GM12878 (cell line): ENCODE data around the gene ANXA3. TPM values are rescaled to one million over a fixed set of nuclear protein-coding genes. Genes with fewer than 3 reads are reported as not detected.

ENCODE experiments used
- ATAC-seq: fragments of 200-7000 bp; cut with Tn5 transposase; 3 replicates; pipeline ENCODE4 v1.9.1; 2020; ENCODE audit warnings: mild to moderate bottlenecking, moderate library complexity
- BruUV-seq: library from RNA; stranded (reverse); fragments of 400-500 nt; replicated peaks from 2 replicates; lab custom pipeline; 2021; lab: Mats Ljungman, UMichigan
- CTCF ChIA-PET: fragments of 300-600 bp; sonication (Branson Sonifier 250); formaldehyde crosslinking; extraction: SDS; loops from one replicate; lab custom pipeline; 2021; ENCODE audit warnings: inconsistent platforms; lab: Yijun Ruan, JAX
- POLR2A ChIA-PET: fragments of 350-600 bp; formaldehyde crosslinking; extraction: SDS; loops from one replicate; lab custom pipeline; 2021; ENCODE audit warnings: inconsistent platforms; lab: Charles Lee
- RAD21 ChIA-PET: fragments of 300-600 bp; sonication (Branson Sonifier 250); formaldehyde crosslinking; loops from one replicate; lab custom pipeline; 2023; ENCODE audit warnings: antibody characterized with exemption; ENCODE audit not compliant: unreplicated experiment; lab: Charles Lee
- SMC1A ChIA-PET: fragments of 300-600 bp; sonication (Branson Sonifier 250); formaldehyde crosslinking; loops from one replicate; lab custom pipeline; 2023; ENCODE audit not compliant: unreplicated experiment, uncharacterized antibody; lab: Charles Lee
- DNase-seq: peaks from one replicate; pipeline ENCODE4 v3.0.0-alpha.2; 2011; ENCODE audit warnings: low read depth, low spot score
- FAIRE-seq: peaks from 3 replicates; lab custom pipeline; 2011; peaks lifted over from hg19 to GRCh38; lab: Jason Lieb, UNC
- H2AFZ ChIP-seq: 2 replicates; pipeline ENCODE4 v1.6.0; 2011; ENCODE audit warnings: low read depth, low read length, control low read depth; ENCODE audit not compliant: control insufficient read depth
- H3K27ac ChIP-seq: 2 replicates; pipeline ENCODE4 v1.5.1; 2011; ENCODE audit warnings: control low read depth; ENCODE audit not compliant: control insufficient read depth, insufficient read depth
- H3K27me3 ChIP-seq, 2 experiments: replicated peaks in 1 of 2; 2 replicates each; pipeline versions ENCODE4 v1.6.0 to v1.6.1; 2011; ENCODE audit warnings: low read length in 1 of 2; ENCODE audit not compliant: control insufficient read depth in 2 of 2, insufficient read depth in 2 of 2
- H3K36me3 ChIP-seq, 2 experiments: 2 replicates each; pipeline ENCODE4 v1.5.1; 2011; ENCODE audit warnings: low read length in 1 of 2; ENCODE audit not compliant: control insufficient read depth in 2 of 2, insufficient read depth in 2 of 2
- H3K4me1 ChIP-seq: 2 replicates; pipeline ENCODE4 v1.6.1; 2011; ENCODE audit warnings: mild to moderate bottlenecking, low read length, moderate library complexity, mixed read lengths; ENCODE audit not compliant: control insufficient read depth, insufficient read depth
- H3K4me2 ChIP-seq: 2 replicates; pipeline ENCODE4 v1.6.0; 2011; ENCODE audit warnings: control low read depth; ENCODE audit not compliant: control insufficient read depth, insufficient read depth
- H3K4me3 ChIP-seq: fragments of 200-600 bp; sonication (generic); 2 replicates; pipeline ENCODE4 v1.5.1; 2016
- H3K79me2 ChIP-seq: 2 replicates; pipeline ENCODE4 v1.6.0; 2011; ENCODE audit warnings: low read length; ENCODE audit not compliant: control insufficient read depth, insufficient read depth
- H3K9ac ChIP-seq: 2 replicates; pipeline ENCODE4 v1.8.0; 2011; ENCODE audit warnings: low read length, control low read depth, mixed read lengths; ENCODE audit not compliant: control insufficient read depth, insufficient read depth
- H3K9me3 ChIP-seq: replicated peaks from 3 replicates; pipeline ENCODE4 v1.5.1; 2011; ENCODE audit warnings: mild to moderate bottlenecking, low read length; ENCODE audit not compliant: control insufficient read depth, insufficient read depth
- H4K20me1 ChIP-seq: 2 replicates; pipeline ENCODE4 v1.6.0; 2011; ENCODE audit not compliant: control insufficient read depth, insufficient read depth
- BMI1 ChIP-seq: fragments of 450-650 bp; IDR thresholded peaks from 2 replicates; pipeline ENCODE4 v1.6.1; 2016; ENCODE audit warnings: mild to moderate bottlenecking, moderate library complexity, borderline replicate concordance
- BRCA1 ChIP-seq: IDR thresholded peaks from 2 replicates; pipeline ENCODE4 v1.6.1; 2011; ENCODE audit warnings: low read depth, low read length, improper control_type of control experiment
- CREB1 ChIP-seq: IDR thresholded peaks from 2 replicates; pipeline ENCODE4 v1.6.1; 2012; ENCODE audit warnings: low read depth, mild to moderate bottlenecking, inconsistent platforms
- E2F8 ChIP-seq: fragments of 450-650 bp; IDR thresholded peaks from 2 replicates; pipeline ENCODE4 v1.6.1; 2018; ENCODE audit warnings: mild to moderate bottlenecking, low read depth, moderate library complexity; ENCODE audit not compliant: partially characterized antibody
- ESRRA ChIP-seq: IDR thresholded peaks from 2 replicates; pipeline ENCODE4 v1.6.1; 2012; ENCODE audit warnings: mild to moderate bottlenecking, low read length, improper control_type of control experiment
- PAX8 ChIP-seq: fragments of 450-650 bp; IDR thresholded peaks from 2 replicates; pipeline ENCODE4 v1.6.1; 2017; ENCODE audit warnings: mild to moderate bottlenecking, moderate library complexity
- PRDM15 ChIP-seq: fragments of 450-650 bp; formaldehyde crosslinking; IDR thresholded peaks from 2 replicates; pipeline ENCODE4 v1.4.0; 2020; ENCODE audit warnings: mild to moderate bottlenecking, moderate library complexity
- RAD51 ChIP-seq: fragments of 450-650 bp; IDR thresholded peaks from 2 replicates; pipeline ENCODE4 v1.6.1; 2016; ENCODE audit warnings: moderate library complexity, mild to moderate bottlenecking, inconsistent platforms
- RB1 ChIP-seq: fragments of 450-650 bp; formaldehyde crosslinking; IDR thresholded peaks from 2 replicates; pipeline ENCODE4 v1.6.1; 2017; ENCODE audit warnings: mild to moderate bottlenecking, borderline replicate concordance
- SIN3A ChIP-seq: IDR thresholded peaks from 2 replicates; pipeline ENCODE4 v1.6.1; 2012; ENCODE audit warnings: low read depth, low read length, improper control_type of control experiment
- TAF1 ChIP-seq: IDR thresholded peaks from 2 replicates; pipeline ENCODE4 v1.6.1; 2011; ENCODE audit warnings: mild to moderate bottlenecking, low read depth, low read length, borderline replicate concordance
- TARDBP ChIP-seq: IDR thresholded peaks from 2 replicates; pipeline ENCODE4 v1.6.1; 2016; ENCODE audit warnings: borderline replicate concordance
- YBX1 ChIP-seq: fragments of 450-650 bp; IDR thresholded peaks from 2 replicates; pipeline ENCODE4 v1.6.1; 2016; ENCODE audit warnings: antibody characterized with exemption
- ZNF384 ChIP-seq: IDR thresholded peaks from 2 replicates; pipeline ENCODE4 v1.6.1; 2012; ENCODE audit warnings: low read depth, mild to moderate bottlenecking, low read length, improper control_type of control experiment, borderline replicate concordance
- WGBS: methylation state at CpG from one replicate; pipeline ENCODE4 v1.1.6; 2016; ENCODE audit warnings: low lambda C conversion rate; ENCODE audit not compliant: insufficient replicate concordance, insufficient coverage; ENCODE audit errors: missing lambda C conversion rate; 5-methylcytosine and 5-hydroxymethylcytosine counted together
- in situ Hi-C: fragments of 300-500 bp; cut with MboI; formaldehyde crosslinking; loops from 9 replicates; pipeline ENCODE4 v1.14.3; 2018; ENCODE audit warnings: mixed read lengths
- intact Hi-C: fragments of 100-400 bp; cut with micrococcal nuclease; formaldehyde crosslinking; loops from one replicate; pipeline ENCODE4 v1.14.2; 2022; ENCODE audit not compliant: unreplicated experiment
- polyA plus RNA-seq, 11 experiments: library from polyadenylated mRNA; depleted of rRNA in 4 of 11; unstranded in 6 of 11; stranded (reverse) in 5 of 11; fragments of >200 nt; fragmentation: Nextera tagmentation in 4 of 11; fragmentation: Illumina TruSeq in 1 of 11; extraction: Ambion mirVana in 4 of 11; extraction: Trizol in 1 of 11; gene quantifications; 1 replicate in 1 of 11; 2 replicates in 10 of 11; pipeline versions ENCODE4 v1.2.1 to v1.2.3, GENCODE V29; 2011 to 2016; ENCODE audit warnings: inconsistent platforms in 2 of 11, missing spikeins in 2 of 11, low read depth in 1 of 11
- total RNA-seq, 4 experiments: library from RNA; depleted of rRNA in 3 of 4; stranded (reverse); fragments of >200 nt in 3 of 4; fragmentation: Illumina TruSeq in 1 of 4; extraction: Trizol in 1 of 4; gene quantifications; 2 replicates each; pipeline versions ENCODE4 v1.2.1 to v1.2.3, GENCODE V29; 2013 to 2021
- TF ChIP-seq, protein P1 (sequence below): fragments of 450-650 bp; IDR thresholded peaks from 2 replicates; pipeline ENCODE4 v1.6.1; 2017; ENCODE audit warnings: borderline replicate concordance
- TF ChIP-seq, protein P2 (sequence below): fragments of 450-650 bp; IDR thresholded peaks from 2 replicates; pipeline ENCODE4 v1.6.1; 2017; ENCODE audit warnings: low read depth, mild to moderate bottlenecking, moderate library complexity

Gene ANXA3
- total and polyA plus RNA-seq, 10 of the 15 experiments (the other 5 are each of a cell fraction or from before 2014, with no cell fraction given), result 0.28 to 14.7 (median 0.91) TPM

DNA sequence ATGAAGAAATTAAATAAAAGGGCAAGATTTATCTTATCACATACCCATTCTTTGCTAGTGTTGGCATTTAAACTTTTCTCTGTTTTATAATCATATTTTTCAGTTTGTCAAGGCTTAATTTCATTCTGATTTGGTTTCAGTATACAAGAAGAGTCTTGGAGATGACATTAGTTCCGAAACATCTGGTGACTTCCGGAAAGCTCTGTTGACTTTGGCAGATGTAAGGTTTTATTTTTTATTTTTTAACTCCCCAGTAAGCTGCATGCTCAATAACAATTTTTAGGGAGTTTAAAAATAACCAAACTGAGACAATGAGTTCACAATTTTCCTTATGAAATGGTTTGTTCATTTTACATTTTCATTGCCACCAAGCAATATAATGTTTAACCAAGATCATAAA lies 39.8 kb downstream of the ANXA3 start:
- WGBS, result 96% methylated on average over 2 of the region's 2 CpGs
- Histone ChIP-seq H3K9ac (no peak overlapping the region), H3K36me3 (no peaks in the 10 kb centered on the region), H4K20me1 (no peaks in the 10 kb centered on the region), H3K27ac (no peak overlapping the region), H3K9me3 (no peaks in the 10 kb centered on the region), H3K27me3 (no peaks in the 10 kb centered on the region), H3K79me2 (no peaks in the 10 kb centered on the region), H3K4me2 (no peak overlapping the region), H3K4me1 (no peaks in the 10 kb centered on the region), H2AFZ (no peak overlapping the region), H3K4me3 (no peak overlapping the region)
- in situ Hi-C loops (no loop called here), intact Hi-C loops (loop anchor here (10.0 kb wide), 1 partner anchor 537 kb away; the partner anchor contains the start of gene FRAS1)
- BruUV-seq, result no TSS peak
- DNase-seq (no peak), ATAC-seq (no peak), FAIRE-seq (no peak)
- ChIA-PET RAD21 (interaction anchor here (0.8 to 4.5 kb wide), 15 partner anchors 9 to 531 kb away, joined by 3 to 29 read pairs (median 5); partner anchors contain the start of gene ANXA3), CTCF (interaction anchor here (0.6 to 6.4 kb wide), 19 partner anchors 9 to 633 kb away, joined by 3 to 39 read pairs (median 6); no protein-coding TSS in a partner anchor), SMC1A (interaction anchor here (0.6 to 16.9 kb wide), 20 partner anchors 9 to 532 kb away, joined by 3 to 197 read pairs (median 4); no protein-coding TSS in a partner anchor), POLR2A (interaction anchor here (1.2 to 1.3 kb wide), 2 partner anchors 11 to 371 kb away, joined by 4 to 8 read pairs; no protein-coding TSS in a partner anchor)
- TF ChIP-seq TAF1 (no peak), CREB1 (no peak), TARDBP (no peak), RB1 (no peak), ZNF384 (no peak), PRDM15 (CRISPR knock-in tag) (no peak), RAD51 (no peak), BMI1 (no peak), SIN3A (no peak), BRCA1 (no peak), E2F8 (no peak), YBX1 (no peak), PAX8 (no peak), ESRRA (no peak)
- TF ChIP-seq, protein P1, sequence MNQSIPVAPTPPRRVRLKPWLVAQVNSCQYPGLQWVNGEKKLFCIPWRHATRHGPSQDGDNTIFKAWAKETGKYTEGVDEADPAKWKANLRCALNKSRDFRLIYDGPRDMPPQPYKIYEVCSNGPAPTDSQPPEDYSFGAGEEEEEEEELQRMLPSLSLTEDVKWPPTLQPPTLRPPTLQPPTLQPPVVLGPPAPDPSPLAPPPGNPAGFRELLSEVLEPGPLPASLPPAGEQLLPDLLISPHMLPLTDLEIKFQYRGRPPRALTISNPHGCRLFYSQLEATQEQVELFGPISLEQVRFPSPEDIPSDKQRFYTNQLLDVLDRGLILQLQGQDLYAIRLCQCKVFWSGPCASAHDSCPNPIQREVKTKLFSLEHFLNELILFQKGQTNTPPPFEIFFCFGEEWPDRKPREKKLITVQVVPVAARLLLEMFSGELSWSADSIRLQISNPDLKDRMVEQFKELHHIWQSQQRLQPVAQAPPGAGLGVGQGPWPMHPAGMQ, result no peak
- TF ChIP-seq, protein P2, sequence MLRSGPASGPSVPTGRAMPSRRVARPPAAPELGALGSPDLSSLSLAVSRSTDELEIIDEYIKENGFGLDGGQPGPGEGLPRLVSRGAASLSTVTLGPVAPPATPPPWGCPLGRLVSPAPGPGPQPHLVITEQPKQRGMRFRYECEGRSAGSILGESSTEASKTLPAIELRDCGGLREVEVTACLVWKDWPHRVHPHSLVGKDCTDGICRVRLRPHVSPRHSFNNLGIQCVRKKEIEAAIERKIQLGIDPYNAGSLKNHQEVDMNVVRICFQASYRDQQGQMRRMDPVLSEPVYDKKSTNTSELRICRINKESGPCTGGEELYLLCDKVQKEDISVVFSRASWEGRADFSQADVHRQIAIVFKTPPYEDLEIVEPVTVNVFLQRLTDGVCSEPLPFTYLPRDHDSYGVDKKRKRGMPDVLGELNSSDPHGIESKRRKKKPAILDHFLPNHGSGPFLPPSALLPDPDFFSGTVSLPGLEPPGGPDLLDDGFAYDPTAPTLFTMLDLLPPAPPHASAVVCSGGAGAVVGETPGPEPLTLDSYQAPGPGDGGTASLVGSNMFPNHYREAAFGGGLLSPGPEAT, result no peak
